Measurements from ENCODE around the gene RIC3. TPM values are rescaled to one million over a fixed set of nuclear protein-coding genes. Genes with fewer than 3 reads are reported as not detected.

The RIC3 gene
- total and polyA plus RNA-seq, 2 donors (not counting 1 experiment from before 2014, with no cell fraction given) = not detected

GRCh38 chr11:8110396-8110795 is 58.4 kb downstream of the RIC3 start:
- H3K4me1 ChIP-seq (ENCODE audit: control insufficient read depth, extremely low read depth, insufficient read depth, low read length) = no peaks in the 10 kb centered on the region
- no peaks in the 10 kb centered on the region for H3K79me2 ChIP-seq (ENCODE audit: control insufficient read depth, insufficient read depth, low read length)
- no peaks in the 10 kb centered on the region for H3K36me3 ChIP-seq (ENCODE audit: control insufficient read depth, insufficient read depth, low read length)
- H3K4me2 ChIP-seq (ENCODE audit: extremely low read depth, insufficient read depth, low read length) = no peak overlapping the region
- H3K4me3 ChIP-seq (replicated peaks in 1 of 4; ENCODE audit: control extremely low read depth in 1 of 4, insufficient read depth in 1 of 4, low read depth in 3 of 4, low read length in 4 of 4) = no peak overlapping the region
- H3K9me3 ChIP-seq (ENCODE audit: control insufficient read depth, insufficient read depth, low read depth, low read length) = no peaks in the 10 kb centered on the region
- no peak overlapping the region for H2AFZ ChIP-seq (ENCODE audit: low read length)
- H4K20me1 ChIP-seq (ENCODE audit: control insufficient read depth, extremely low read depth, insufficient read depth, low read length) = no peaks in the 10 kb centered on the region
- peaks cover 7% of the 10 kb centered on the region for H3K27me3 ChIP-seq (ENCODE audit: control insufficient read depth, insufficient read depth, low read length)
- TF ChIP-seq CTCF (conservative IDR thresholded peaks at IDR 0.05 in 1 of 2, IDR thresholded peaks at IDR 0.05 in 1 of 2; ENCODE audit: low read depth in 1 of 2, low read length in 2 of 2) = no peak
- TF ChIP-seq EZH2 (IDR thresholded peaks at IDR 0.05; ENCODE audit: low read length, missing control alignments) = no peak
- no peak overlapping the region for H3K9ac ChIP-seq (ENCODE audit: insufficient read depth, low read length)
- no peak for DNase-seq (ENCODE audit: low read depth in 2 of 2)
- H3K27ac ChIP-seq (ENCODE audit: insufficient read depth, low read length) = no peak overlapping the region

- H3K36me3 ChIP-seq (ENCODE audit: control insufficient read depth, insufficient read depth, low read length) = no peaks in the 10 kb centered on the region
- no peaks in the 10 kb centered on the region for H4K20me1 ChIP-seq (ENCODE audit: control insufficient read depth, extremely low read depth, insufficient read depth, low read length)
- H3K4me1 ChIP-seq (ENCODE audit: control insufficient read depth, extremely low read depth, insufficient read depth, low read length) = no peaks in the 10 kb centered on the region
- H3K79me2 ChIP-seq (ENCODE audit: control insufficient read depth, insufficient read depth, low read length) = no peaks in the 10 kb centered on the region
- TF ChIP-seq EZH2 (IDR thresholded peaks at IDR 0.05; ENCODE audit: low read length, missing control alignments) (no peak), CTCF (conservative IDR thresholded peaks at IDR 0.05 in 1 of 2, IDR thresholded peaks at IDR 0.05 in 1 of 2; ENCODE audit: low read depth in 1 of 2, low read length in 2 of 2) (no peak)
- no peak overlapping the region for H2AFZ ChIP-seq (ENCODE audit: low read length)
- no peak overlapping the region for H3K4me3 ChIP-seq (replicated peaks in 1 of 4; ENCODE audit: control extremely low read depth in 1 of 4, insufficient read depth in 1 of 4, low read depth in 3 of 4, low read length in 4 of 4)
- no peak overlapping the region for H3K9ac ChIP-seq (ENCODE audit: insufficient read depth, low read length)
- H3K27ac ChIP-seq (ENCODE audit: insufficient read depth, low read length) = no peak overlapping the region
- H3K4me2 ChIP-seq (ENCODE audit: extremely low read depth, insufficient read depth, low read length) = no peak overlapping the region
- H3K27me3 ChIP-seq (ENCODE audit: control insufficient read depth, insufficient read depth, low read length) = peaks cover 7% of the 10 kb centered on the region
- H3K9me3 ChIP-seq (ENCODE audit: control insufficient read depth, insufficient read depth, low read depth, low read length) = no peaks in the 10 kb centered on the region
- DNase-seq (ENCODE audit: low read depth in 2 of 2) = no peak
Measured at GRCh38 chr11:8109675-8110074, 59.1 kb downstream of the RIC3 start.

- H3K79me2 ChIP-seq (ENCODE audit: control insufficient read depth, insufficient read depth, low read length) = no peaks in the 10 kb centered on the region
- H3K9ac ChIP-seq (ENCODE audit: insufficient read depth, low read length) = no peak overlapping the region
- H2AFZ ChIP-seq (ENCODE audit: low read length) = no peak overlapping the region
- no peak overlapping the region for H3K27ac ChIP-seq (ENCODE audit: insufficient read depth, low read length)
- H3K4me3 ChIP-seq (replicated peaks in 1 of 4; ENCODE audit: control extremely low read depth in 1 of 4, insufficient read depth in 1 of 4, low read depth in 3 of 4, low read length in 4 of 4) = no peak overlapping the region
- no peaks in the 10 kb centered on the region for H4K20me1 ChIP-seq (ENCODE audit: control insufficient read depth, extremely low read depth, insufficient read depth, low read length)
- H3K9me3 ChIP-seq (ENCODE audit: control insufficient read depth, insufficient read depth, low read depth, low read length) = no peaks in the 10 kb centered on the region
- H3K4me2 ChIP-seq (ENCODE audit: extremely low read depth, insufficient read depth, low read length) = no peak overlapping the region
- peaks cover 7% of the 10 kb centered on the region for H3K27me3 ChIP-seq (ENCODE audit: control insufficient read depth, insufficient read depth, low read length)
- TF ChIP-seq EZH2 (IDR thresholded peaks at IDR 0.05; ENCODE audit: low read length, missing control alignments) = no peak
- TF ChIP-seq CTCF (conservative IDR thresholded peaks at IDR 0.05 in 1 of 2, IDR thresholded peaks at IDR 0.05 in 1 of 2; ENCODE audit: low read depth in 1 of 2, low read length in 2 of 2) = no peak
- H3K4me1 ChIP-seq (ENCODE audit: control insufficient read depth, extremely low read depth, insufficient read depth, low read length) = no peaks in the 10 kb centered on the region
- H3K36me3 ChIP-seq (ENCODE audit: control insufficient read depth, insufficient read depth, low read length) = no peaks in the 10 kb centered on the region
- no peak for DNase-seq (ENCODE audit: low read depth in 2 of 2)
Measured at GRCh38 chr11:8108421-8108820, 60.4 kb downstream of the RIC3 start.
